OCI-LY7 (cell line): ENCODE data around the gene CHN2.

Experiments used
- CTCF ChIP-seq: fragments of 200-600 bp; sonication (generic); conservative IDR thresholded peaks from 2 replicates; pipeline ENCODE4 v1.5.1; 2014; ENCODE audit warnings: mild to moderate bottlenecking, antibody characterized with exemption, low read length, moderate library complexity, mixed read lengths
- EZH2phosphoT487 ChIP-seq: fragments of 200-600 bp; sonication (generic); IDR thresholded peaks from 2 replicates; pipeline ENCODE4 v1.6.1; 2018; ENCODE audit warnings: low read depth, borderline replicate concordance, mild to moderate bottlenecking, mixed run types, antibody characterized with exemption, low read length, moderate library complexity, mixed read lengths

GRCh38 chr7:29255906-29256692 lies 61.5 kb downstream of the CHN2 start:
- TF ChIP-seq CTCF: no peak
- no peak for TF ChIP-seq EZH2phosphoT487
